Measurements from ENCODE around the gene NAGK.

The NAGK gene

DNA sequence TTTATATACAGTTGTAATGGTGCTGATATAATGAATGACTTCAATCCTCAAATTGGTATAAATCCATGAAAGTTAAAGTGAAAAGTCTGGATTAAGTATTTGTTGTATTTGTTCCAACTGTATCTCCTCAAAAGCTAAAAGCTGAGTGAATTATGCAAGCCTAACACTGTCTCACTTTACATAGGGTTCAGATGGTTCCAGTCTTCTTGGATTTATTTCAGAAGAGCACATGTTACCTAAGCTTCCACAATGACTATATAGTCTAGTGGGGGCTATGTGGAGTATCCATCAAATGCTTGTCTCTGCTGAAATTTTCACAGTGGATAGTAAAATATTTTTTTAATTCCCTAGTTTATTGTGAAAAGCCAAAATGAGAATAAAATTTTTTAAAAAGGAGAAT lies 48.6 kb downstream of the NAGK start:
- DNase-seq, result no peak

DNA sequence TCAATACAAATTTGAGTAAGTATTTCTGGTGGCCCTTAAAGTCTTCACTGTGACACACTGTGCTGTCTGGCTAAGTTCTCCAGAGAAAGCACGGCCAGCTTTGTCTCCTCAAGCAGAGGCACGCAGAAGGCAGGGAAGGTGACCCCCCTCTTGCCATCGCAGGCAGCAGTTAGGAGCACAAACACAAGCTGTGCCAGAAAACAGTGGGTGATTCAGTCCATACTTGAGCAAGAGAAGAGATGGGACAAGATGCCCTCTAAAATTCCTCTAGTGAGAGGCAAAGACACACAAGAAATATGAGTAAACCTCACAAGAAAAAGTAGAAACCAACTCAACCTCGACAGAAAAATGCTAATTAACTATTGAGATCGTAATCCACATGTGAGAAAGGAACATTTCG lies 51.7 kb downstream of the NAGK start:
- DNase-seq, result no peak

DNA sequence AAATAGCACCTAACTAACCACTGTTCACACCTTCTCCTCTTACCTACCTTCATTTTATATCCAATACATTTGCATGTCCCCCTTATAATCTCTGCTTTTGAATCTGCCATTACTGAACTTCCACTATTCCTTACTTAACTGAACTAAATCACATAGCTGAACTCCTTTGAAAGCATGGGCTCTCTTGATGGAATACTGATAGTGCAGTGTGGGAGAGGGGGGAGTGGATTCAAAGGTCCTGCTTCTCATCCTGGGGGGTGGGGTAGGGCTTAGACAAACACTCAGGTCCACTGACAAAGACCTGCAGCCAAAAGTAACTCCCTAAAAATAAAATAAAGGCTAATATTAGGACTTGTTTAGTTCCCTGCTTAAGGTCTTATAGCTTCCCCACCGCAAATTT lies 53.0 kb downstream of the NAGK start:
- no peak for DNase-seq

DNA sequence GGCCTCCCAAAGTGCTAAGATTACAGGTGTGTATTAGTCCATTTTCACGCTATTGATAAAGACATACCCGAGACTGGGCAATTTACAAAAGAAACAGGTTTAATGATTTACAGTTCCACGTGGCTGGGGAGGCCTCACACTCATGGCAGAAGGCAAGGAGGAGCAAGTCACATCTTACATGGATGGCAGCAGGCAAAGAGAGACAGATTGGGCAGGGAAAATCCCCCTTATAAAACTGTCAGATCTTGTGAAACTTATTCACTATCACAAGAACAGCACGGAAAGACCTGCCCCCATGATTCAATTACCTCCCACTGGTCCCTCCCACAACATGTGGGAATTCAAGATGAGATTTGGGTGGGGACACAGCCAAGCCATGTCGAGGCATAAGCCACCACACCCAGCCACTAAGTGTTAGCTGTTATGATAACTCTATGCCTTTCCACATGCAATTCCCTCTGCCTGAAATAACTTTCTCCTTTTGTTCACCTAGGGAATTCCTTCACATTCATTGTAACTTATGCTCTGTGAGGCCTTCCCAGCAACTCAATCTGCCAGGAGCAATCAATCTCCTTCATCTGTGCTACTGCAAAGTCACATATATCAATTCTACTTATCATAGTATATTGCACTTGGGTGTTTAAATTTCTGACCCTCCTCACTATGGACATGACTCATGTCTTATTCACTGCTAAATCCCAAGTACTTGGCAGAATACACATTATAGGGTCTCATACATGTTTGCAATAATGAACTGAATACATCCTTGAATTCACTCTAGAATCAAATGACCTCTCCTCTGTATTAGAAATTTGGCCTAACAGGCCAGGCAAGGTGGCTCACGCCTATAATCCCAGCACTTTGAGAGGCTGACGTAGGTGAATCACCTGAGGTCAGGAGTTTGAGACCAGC lies 54.2 kb downstream of the NAGK start:
- no peak for DNase-seq

DNA sequence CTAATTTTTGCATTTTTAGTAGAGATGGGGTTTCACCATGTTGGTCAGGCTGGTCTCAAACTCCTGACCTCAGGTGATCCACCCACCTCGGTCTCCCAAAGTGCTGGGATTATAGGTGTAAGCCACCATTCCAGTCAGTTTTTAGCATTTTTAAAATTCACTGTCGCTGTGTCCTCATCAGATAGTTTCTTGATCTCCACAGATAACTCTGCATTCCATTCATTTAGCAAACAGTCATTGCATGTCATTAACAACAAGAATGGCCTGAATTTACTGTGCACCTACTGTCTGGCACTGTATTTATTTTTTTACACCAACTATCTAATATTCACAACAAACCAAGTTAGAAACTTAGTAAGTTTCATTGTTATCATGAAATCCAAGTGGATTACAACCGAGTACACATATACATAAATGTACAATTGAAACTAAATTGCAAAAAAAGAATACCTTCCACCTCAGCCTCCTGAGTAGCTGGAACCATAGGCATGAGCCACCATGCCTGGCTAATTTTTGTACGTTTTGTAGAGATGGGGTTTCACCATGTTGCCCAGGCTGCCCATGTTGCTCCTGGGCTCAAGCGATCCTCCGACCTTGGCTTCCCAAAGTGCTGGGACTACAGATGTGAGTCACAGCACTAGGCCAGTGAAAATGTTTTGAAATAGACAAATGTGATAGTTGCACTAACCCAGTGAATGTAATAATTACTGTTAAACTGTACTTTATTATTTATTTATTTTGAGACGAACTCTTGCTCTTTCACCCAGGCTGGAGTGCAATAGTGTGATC lies 57.3 kb downstream of the NAGK start:
- no peak for DNase-seq

DNA sequence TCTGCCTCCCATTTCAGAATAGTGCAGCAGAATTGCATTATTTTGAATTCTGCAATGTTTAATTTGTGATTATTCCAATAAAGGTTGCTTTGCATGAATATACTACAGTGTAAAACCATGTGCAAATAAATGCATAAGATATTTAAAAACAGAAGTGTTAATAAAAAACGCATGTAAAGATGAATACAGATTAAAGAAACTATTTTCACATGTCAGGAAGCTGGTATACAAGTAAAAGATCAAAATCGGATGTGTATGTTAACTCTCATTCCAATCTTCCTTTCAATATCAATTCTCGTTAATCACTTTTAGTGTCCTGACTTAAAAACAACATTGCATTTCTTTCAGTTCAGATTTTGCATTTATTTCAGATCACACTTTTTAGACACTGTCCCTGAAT lies 58.5 kb downstream of the NAGK start:
- no peak for DNase-seq
